Tibial artery (tissue), 4 donors: ENCODE results near the gene SIGLECL1.
"Not testable (repeated sequence)": the region's sequence is repeated elsewhere in the genome, so short reads cannot be mapped to it uniquely, and the experiment has no call there.

Source experiments
- DNase-seq, 2 donors: peaks; one replicate each; pipeline ENCODE4 v3.0.0-alpha.2; 2019
- H3K27ac ChIP-seq, 2 donors: fragments of 200-600 bp; sonication (generic) in 1 of 2; 1 replicate in 1 of 2; 2 replicates in 1 of 2; pipeline ENCODE4 v1.5.1; 2018 to 2019; ENCODE audit warnings: mild to moderate bottlenecking in 1 of 2
- H3K27me3 ChIP-seq, 2 donors: fragments of 200-600 bp; sonication (generic) in 1 of 2; one replicate each; pipeline versions ENCODE4 v1.5.1 to v1.6.0; 2016 to 2019
- H3K36me3 ChIP-seq, 3 donors: fragments of 200-600 bp; sonication (generic) in 2 of 3; one replicate each; pipeline ENCODE4 v1.5.1; 2016 to 2019; ENCODE audit warnings: mild to moderate bottlenecking in 2 of 3
- H3K4me1 ChIP-seq, 4 donors: fragments of 200-600 bp; sonication (generic) in 2 of 4; 1 replicate in 3 of 4; 2 replicates in 1 of 4; pipeline ENCODE4 v1.5.1; 2016 to 2019
- H3K4me3 ChIP-seq, 2 donors: fragments of 200-600 bp; sonication (generic) in 1 of 2; 1 replicate in 1 of 2; 2 replicates in 1 of 2; pipeline ENCODE4 v1.5.1; 2018 to 2019; ENCODE audit warnings: mild to moderate bottlenecking in 2 of 2
- H3K9me3 ChIP-seq, 3 donors: fragments of 200-600 bp; sonication (generic) in 1 of 3; one replicate each; pipeline ENCODE4 v1.5.1; 2016 to 2019
- intact Hi-C: fragments of 100-400 bp; cut with DNase I; formaldehyde crosslinking; loops from one replicate; pipeline ENCODE4 v1.15.0; 2023; ENCODE audit warnings: low total_unique reads
- TF ChIP-seq, protein P1 (sequence below), 2 experiments: fragments of 200-600 bp in 1 of 2; fragments of 450-650 bp in 1 of 2; IDR thresholded peaks; one replicate each; pipeline ENCODE4 v1.5.1; 2017 to 2019; ENCODE audit warnings: antibody characterized with exemption in 2 of 2, mild to moderate bottlenecking in 1 of 2, moderate library complexity in 1 of 2

SIGLECL1 gene

DNA sequence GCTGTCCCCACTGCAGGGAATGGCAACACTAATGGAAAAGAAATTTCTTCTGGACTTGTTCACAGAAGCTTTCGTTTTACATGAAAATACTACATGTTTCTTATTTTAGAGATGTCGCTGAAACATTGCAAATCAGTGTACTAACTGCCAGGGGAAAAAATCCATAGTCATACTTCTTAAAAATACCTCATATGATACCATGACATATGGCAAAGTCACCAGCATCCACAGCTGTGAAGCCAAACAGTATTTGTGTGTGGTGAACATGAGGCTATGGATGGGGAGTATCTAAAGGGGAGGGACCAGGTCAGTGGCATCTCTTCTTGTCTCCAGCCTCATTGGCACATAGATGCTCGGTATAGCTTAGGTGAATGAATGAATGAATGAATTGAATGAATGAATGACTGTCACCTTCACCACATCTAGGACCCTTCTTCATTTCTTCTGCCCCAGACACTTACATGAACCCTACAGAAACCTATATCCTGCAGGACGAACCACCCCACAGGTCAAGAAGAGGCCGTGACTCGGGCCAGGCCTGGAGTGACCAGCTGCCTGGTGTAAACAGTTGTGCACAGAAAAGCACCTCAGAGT lies 40.6 kb upstream of the SIGLECL1 start:
- intact Hi-C loops: no loop called here
- no peaks in the 10 kb centered on the region for H3K27me3 ChIP-seq
- H3K27ac ChIP-seq: no peak overlapping the region
- TF ChIP-seq, protein P1, sequence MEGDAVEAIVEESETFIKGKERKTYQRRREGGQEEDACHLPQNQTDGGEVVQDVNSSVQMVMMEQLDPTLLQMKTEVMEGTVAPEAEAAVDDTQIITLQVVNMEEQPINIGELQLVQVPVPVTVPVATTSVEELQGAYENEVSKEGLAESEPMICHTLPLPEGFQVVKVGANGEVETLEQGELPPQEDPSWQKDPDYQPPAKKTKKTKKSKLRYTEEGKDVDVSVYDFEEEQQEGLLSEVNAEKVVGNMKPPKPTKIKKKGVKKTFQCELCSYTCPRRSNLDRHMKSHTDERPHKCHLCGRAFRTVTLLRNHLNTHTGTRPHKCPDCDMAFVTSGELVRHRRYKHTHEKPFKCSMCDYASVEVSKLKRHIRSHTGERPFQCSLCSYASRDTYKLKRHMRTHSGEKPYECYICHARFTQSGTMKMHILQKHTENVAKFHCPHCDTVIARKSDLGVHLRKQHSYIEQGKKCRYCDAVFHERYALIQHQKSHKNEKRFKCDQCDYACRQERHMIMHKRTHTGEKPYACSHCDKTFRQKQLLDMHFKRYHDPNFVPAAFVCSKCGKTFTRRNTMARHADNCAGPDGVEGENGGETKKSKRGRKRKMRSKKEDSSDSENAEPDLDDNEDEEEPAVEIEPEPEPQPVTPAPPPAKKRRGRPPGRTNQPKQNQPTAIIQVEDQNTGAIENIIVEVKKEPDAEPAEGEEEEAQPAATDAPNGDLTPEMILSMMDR (IDR thresholded peaks at IDR 0.05): no peak
- H3K4me1 ChIP-seq: no peaks in the 10 kb centered on the region
- H3K36me3 ChIP-seq: no peaks in the 10 kb centered on the region
- DNase-seq: no peak
- H3K9me3 ChIP-seq: no peaks in the 10 kb centered on the region
- H3K4me3 ChIP-seq: no peak overlapping the region

DNA sequence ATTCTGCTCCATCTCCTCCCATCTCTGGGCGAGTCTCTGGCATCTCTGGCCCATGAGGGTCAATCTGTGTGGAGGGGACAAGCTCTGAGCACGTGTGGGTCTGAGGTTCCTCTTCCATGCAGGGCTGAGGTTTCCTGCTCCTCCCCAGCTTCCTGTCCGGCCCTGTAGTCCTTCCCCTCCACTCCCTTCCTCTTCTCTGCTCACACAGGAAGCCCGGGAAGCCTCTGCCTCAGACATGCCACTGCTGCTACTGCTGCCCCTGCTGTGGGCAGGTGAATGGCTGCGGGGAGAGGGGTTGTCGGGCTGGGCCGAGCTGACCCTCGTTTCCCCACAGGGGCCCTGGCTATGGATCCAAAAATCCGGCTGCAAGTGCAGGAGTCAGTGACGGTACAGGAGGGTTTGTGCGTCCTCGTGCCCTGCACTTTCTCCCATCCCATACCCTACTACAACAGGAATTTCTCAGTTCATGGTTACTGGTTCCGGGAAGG lies 40.0 kb upstream of the SIGLECL1 start:
- peak in 1 of 2 donors; percentile 51 for DNase-seq
- H3K4me1 ChIP-seq, H3K27ac ChIP-seq, H3K4me3 ChIP-seq, H3K36me3 ChIP-seq, H3K9me3 ChIP-seq, H3K27me3 ChIP-seq, intact Hi-C loops: not testable (repeated sequence)

DNA sequence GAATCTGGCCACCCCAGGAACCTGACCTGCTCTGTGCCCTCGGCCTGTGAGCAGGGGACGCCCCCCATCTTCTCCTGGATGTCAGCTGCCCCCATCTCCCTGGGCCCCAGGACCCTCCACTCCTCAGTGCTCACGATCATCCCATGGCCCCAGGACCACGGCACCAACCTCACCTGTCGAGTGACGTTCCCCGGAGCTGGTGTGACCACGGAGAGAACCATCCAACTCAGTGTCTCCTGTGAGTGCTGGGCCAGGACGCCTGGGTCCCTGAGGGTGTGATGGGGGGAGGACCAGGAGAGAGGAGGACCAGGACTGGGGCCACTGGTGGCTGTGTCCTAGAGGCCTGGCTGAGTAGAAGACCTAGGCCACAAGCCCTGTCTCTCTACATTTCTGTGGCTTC lies 39.0 kb upstream of the SIGLECL1 start:
- DNase-seq: no peak
- H3K36me3 ChIP-seq: no peaks in the 10 kb centered on the region
- H3K4me1 ChIP-seq: no peaks in the 10 kb centered on the region
- no peaks in the 10 kb centered on the region for H3K9me3 ChIP-seq
- H3K27me3 ChIP-seq: no peaks in the 10 kb centered on the region
- no peak overlapping the region for H3K27ac ChIP-seq
- intact Hi-C loops: no loop called here
- TF ChIP-seq, protein P1 (IDR thresholded peaks at IDR 0.05): no peak
- H3K4me3 ChIP-seq: no peak overlapping the region

DNA sequence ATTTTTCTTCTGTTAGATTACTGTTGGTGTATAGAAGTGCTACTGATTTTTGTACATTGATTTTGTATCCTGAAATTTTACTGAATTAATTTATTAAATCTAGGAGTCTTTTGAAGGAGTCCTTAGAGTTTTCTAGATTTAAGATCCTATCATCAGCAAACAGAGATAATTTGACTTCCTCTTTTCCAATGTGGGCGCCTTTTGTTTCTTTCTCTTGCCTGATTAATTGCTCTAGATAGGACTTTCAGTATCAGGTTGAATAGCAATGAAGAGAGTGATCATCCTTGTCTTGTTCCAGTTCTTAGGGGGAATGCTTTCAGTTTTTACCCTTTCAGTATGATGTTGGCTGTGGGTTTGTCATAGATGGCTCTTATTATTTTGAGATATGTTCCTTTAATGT lies 31.6 kb upstream of the SIGLECL1 start:
- TF ChIP-seq, protein P1 (IDR thresholded peaks at IDR 0.05): no peak
- Histone ChIP-seq H3K36me3 (no peaks in the 10 kb centered on the region), H3K27me3 (no peaks in the 10 kb centered on the region), H3K27ac (no peak overlapping the region), H3K4me3 (no peak overlapping the region), H3K9me3 (no peaks in the 10 kb centered on the region), H3K4me1 (no peaks in the 10 kb centered on the region)
- no peak for DNase-seq
- intact Hi-C loops: no loop called here

DNA sequence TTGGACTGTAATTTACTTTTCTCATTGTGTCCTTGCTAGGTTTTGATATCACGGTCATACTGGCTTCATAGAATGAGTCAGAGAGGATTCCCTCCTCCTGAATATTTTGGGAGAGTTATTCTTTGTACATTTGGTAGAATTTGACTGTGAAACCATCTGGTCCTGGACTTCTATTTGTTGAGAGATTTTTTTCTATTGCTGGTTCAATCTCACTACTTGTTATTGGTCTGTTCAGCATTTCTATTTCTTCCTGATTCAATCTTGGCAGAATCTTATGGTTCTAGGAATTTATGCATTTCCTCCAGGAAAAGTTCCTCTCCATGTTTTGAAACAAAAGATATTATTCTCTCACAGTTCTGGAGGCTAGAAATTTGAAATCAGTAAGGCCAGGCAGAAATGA lies 30.9 kb upstream of the SIGLECL1 start:
- TF ChIP-seq, protein P1 (IDR thresholded peaks at IDR 0.05): no peak
- H3K36me3 ChIP-seq: no peaks in the 10 kb centered on the region
- no peaks in the 10 kb centered on the region for H3K4me1 ChIP-seq
- H3K4me3 ChIP-seq: no peak overlapping the region
- H3K27me3 ChIP-seq: no peaks in the 10 kb centered on the region
- intact Hi-C loops: no loop called here
- H3K9me3 ChIP-seq: no peaks in the 10 kb centered on the region
- no peak overlapping the region for H3K27ac ChIP-seq
- no peak for DNase-seq

- no peaks in the 10 kb centered on the region for H3K36me3 ChIP-seq
- H3K27ac ChIP-seq: no peak overlapping the region
- intact Hi-C loops: no loop called here
- H3K9me3 ChIP-seq: no peaks in the 10 kb centered on the region
- no peak for DNase-seq
- H3K27me3 ChIP-seq: no peaks in the 10 kb centered on the region
- H3K4me1 ChIP-seq: no peaks in the 10 kb centered on the region
- no peak overlapping the region for H3K4me3 ChIP-seq
- TF ChIP-seq, protein P1 (IDR thresholded peaks at IDR 0.05): no peak
These were observed 29.9 kb upstream of the SIGLECL1 start for GRCh38 chr19:51220996-51221395.
